ENCODE results near the gene ESR1.

Gene ESR1

DNA sequence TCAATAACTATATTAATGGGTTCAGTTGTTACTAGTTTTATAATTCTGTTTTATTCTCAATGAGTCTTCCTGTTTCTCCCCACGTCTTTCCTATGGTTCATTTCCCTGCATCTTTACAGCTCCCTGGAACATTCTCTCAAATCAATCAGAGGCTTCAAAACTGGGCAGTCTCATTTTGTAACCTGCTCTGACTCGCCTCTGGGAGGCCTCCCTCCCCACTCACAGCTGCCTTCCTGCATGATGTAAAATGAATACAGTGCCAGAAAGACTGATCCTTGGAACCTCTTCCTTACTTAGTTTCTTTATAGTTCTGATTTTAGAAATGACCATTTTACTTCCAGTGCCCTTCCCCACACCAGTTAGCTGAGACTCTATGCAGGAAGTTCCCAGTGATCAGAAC is 103.9 kb downstream of the ESR1 start:
- H3K9ac ChIP-seq (ENCODE audit: low read length), result no peak overlapping the region
- no peak overlapping the region for H3K27ac ChIP-seq (ENCODE audit: low read depth, low read length)
- H3K27me3 ChIP-seq (ENCODE audit: control insufficient read depth, insufficient read depth, low read length), result no peaks in the 10 kb centered on the region
- H3K4me1 ChIP-seq (ENCODE audit: control insufficient read depth, insufficient read depth, low read length), result no peaks in the 10 kb centered on the region
- no peak overlapping the region for H3K4me3 ChIP-seq (ENCODE audit: low read length)
- no peaks in the 10 kb centered on the region for H3K36me3 ChIP-seq (ENCODE audit: control insufficient read depth, insufficient read depth, low read length)

DNA sequence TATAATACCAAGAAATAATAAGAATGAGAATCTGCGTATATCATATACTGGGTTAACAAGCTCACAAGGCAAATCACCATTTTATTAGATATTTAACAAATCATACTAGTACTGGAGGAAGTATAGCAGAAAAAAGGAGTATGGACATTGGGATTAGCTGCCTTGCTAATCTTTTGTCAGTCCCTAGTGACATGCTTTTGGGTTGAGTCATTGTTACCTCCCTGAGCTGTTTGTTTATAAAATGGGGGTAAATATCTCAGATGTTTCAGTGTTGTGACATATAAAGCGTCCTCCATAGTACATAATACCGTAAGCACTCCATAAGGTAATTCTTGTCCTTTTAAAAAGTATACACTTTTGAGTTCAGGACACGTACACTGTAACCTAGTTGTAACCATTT is 107.0 kb downstream of the ESR1 start:
- Histone ChIP-seq H3K9ac (ENCODE audit: low read length) (no peak overlapping the region), H3K4me3 (ENCODE audit: low read length) (no peak overlapping the region), H3K27ac (ENCODE audit: low read depth, low read length) (no peak overlapping the region), H3K4me1 (ENCODE audit: control insufficient read depth, insufficient read depth, low read length) (no peaks in the 10 kb centered on the region), H3K36me3 (ENCODE audit: control insufficient read depth, insufficient read depth, low read length) (no peaks in the 10 kb centered on the region), H3K27me3 (ENCODE audit: control insufficient read depth, insufficient read depth, low read length) (no peaks in the 10 kb centered on the region)

DNA sequence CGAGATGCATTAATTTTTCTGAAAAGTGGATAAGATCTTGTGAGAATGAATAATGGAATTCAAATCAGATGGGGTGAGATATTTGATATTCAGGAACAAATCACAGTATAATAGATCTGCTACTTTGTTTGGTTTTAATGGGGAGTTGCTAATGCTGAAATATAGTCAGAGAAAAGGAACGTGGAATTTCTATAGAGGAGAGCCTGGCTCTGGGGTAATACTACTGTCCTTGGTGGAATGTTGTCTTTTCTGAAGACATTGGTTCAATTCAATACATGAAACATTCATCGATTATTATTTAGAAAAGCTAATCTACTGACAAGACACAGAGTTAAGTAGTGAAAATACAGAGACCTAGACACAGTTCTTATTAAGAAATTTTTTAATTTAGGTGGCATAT is 108.6 kb downstream of the ESR1 start:
- H3K27ac ChIP-seq (ENCODE audit: low read depth, low read length), result no peak overlapping the region
- no peaks in the 10 kb centered on the region for H3K36me3 ChIP-seq (ENCODE audit: control insufficient read depth, insufficient read depth, low read length)
- H3K4me1 ChIP-seq (ENCODE audit: control insufficient read depth, insufficient read depth, low read length), result no peaks in the 10 kb centered on the region
- H3K4me3 ChIP-seq (ENCODE audit: low read length), result no peak overlapping the region
- no peaks in the 10 kb centered on the region for H3K27me3 ChIP-seq (ENCODE audit: control insufficient read depth, insufficient read depth, low read length)
- no peak overlapping the region for H3K9ac ChIP-seq (ENCODE audit: low read length)

DNA sequence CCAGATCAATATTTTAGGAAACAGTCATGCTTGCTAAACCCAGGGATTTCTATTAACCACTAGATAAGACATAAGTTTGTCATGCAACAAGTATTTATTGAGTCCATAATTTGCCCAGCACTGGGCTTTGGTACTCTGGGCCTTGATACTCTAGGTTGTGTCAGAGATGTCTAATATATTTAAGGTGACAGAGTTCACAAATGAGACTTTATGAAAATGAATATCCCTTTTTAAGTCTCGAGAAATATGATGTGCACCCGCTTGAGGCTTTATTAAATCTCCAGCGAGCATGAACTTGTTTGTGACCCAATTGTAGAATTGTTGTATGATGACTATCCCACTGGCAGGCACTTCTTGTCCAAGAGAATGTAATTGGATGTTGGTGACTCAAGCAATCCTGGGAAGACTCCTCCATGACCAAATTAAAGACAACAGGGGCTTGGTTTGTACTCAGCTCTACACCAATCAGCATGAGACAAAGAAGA is 109.2 kb downstream of the ESR1 start:
- no peak overlapping the region for H3K27ac ChIP-seq (ENCODE audit: low read depth, low read length)
- no peaks in the 10 kb centered on the region for H3K4me1 ChIP-seq (ENCODE audit: control insufficient read depth, insufficient read depth, low read length)
- H3K27me3 ChIP-seq (ENCODE audit: control insufficient read depth, insufficient read depth, low read length), result no peaks in the 10 kb centered on the region
- H3K9ac ChIP-seq (ENCODE audit: low read length), result no peak overlapping the region
- H3K4me3 ChIP-seq (ENCODE audit: low read length), result no peak overlapping the region
- no peaks in the 10 kb centered on the region for H3K36me3 ChIP-seq (ENCODE audit: control insufficient read depth, insufficient read depth, low read length)

DNA sequence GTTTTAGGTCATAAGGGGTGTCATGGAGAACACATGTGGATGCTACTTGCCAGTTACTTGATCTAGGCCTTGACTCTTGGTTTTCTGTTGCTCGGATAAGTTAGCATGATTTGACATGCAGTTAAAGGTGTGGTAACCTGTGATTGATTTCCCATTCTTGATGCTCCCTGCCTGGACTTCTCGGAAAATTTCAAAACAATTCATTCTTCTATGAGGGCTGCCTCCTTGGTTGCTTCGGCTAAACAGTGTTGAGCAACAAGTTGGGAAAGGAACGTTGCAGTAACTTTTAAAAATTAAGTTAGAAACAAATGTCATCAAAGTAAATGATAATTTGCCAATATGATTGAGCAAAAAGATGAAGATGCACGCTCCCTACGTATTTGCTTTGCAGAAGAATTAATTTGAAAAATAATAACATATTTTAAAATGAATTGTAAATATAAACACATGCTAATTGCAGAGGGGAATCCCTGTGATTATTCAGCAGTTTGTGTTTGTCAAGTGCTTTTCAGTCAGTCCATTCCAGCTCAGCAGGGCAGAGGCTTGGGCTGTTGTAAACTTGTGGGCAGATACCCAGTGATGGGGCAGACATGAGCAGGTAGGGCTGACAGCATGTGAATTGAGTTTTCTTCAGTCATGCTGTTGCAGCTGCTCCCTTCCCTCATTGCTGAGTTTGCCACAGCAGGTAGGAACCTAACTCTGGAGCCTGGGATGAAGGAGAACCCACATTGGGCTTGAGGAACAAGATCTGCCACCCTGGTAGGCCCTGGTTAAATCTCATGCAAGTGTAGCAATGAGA is 110.2 kb downstream of the ESR1 start:
- H3K4me1 ChIP-seq (ENCODE audit: control insufficient read depth, insufficient read depth, low read length), result no peaks in the 10 kb centered on the region
- H3K9ac ChIP-seq (ENCODE audit: low read length), result no peak overlapping the region
- H3K4me3 ChIP-seq (ENCODE audit: low read length), result no peak overlapping the region
- no peaks in the 10 kb centered on the region for H3K27me3 ChIP-seq (ENCODE audit: control insufficient read depth, insufficient read depth, low read length)
- H3K36me3 ChIP-seq (ENCODE audit: control insufficient read depth, insufficient read depth, low read length), result no peaks in the 10 kb centered on the region
- H3K27ac ChIP-seq (ENCODE audit: low read depth, low read length), result no peak overlapping the region

DNA sequence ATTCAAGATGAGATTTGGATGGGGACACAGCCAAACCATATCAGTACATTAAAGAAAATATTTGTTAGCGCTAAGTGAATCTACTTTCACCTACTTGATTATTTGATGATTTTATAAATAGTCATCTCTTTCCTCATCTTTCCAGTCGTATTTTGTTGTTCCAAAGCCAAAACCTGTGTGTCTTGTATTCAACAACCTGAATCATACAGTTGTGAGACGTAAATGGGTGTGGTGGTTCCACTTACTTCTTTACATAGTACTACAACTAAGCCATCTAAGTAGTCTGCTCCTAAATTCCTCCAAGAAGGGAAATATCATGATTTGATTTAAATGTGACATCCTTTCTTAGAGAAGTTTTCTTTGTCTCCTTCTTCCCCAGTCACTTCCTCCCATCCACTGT is 132.8 kb downstream of the ESR1 start:
- H3K9ac ChIP-seq (ENCODE audit: low read length), result no peak overlapping the region
- no peaks in the 10 kb centered on the region for H3K36me3 ChIP-seq (ENCODE audit: control insufficient read depth, insufficient read depth, low read length)
- H3K4me3 ChIP-seq (ENCODE audit: low read length), result no peak overlapping the region
- H3K27me3 ChIP-seq (ENCODE audit: control insufficient read depth, insufficient read depth, low read length), result no peaks in the 10 kb centered on the region
- H3K27ac ChIP-seq (ENCODE audit: low read depth, low read length), result no peak overlapping the region
- H3K4me1 ChIP-seq (ENCODE audit: control insufficient read depth, insufficient read depth, low read length), result no peaks in the 10 kb centered on the region

DNA sequence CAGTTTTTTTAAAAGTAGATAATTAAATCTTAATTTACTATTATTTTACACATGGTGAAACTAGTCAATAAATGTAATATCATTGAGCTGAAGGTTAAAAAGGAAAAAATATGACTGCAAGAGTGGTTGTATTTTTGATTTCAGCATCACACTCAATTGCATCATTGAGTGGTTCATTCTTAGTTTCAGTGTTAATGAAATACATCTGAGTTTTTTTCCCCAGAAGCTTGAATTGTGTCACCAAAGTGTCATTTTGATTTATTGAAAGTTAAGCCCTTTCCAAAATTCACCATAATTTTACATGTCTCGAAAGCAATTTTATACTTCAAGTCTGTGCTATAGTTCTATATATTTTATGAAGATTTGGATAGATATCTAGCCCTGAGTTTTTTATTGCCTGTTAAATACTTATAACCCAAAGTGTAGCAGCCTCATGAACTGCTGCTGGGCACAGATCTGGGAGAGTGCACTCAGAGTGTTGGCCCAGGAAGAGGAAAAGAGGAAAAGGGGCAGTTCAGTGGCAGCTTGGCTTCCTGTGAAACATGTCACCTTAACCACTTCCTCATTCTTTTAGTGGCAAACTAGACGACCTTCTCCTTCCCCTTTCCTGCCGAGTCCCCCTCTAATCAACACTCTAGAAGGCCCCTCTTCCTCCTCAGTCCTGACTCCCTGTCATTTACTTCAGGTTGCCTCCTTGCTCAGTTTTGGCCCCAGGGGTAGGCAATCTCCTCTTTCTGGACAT is 140.7 kb downstream of the ESR1 start:
- Histone ChIP-seq H3K27ac (ENCODE audit: low read depth, low read length) (no peak overlapping the region), H3K27me3 (ENCODE audit: control insufficient read depth, insufficient read depth, low read length) (no peaks in the 10 kb centered on the region), H3K4me1 (ENCODE audit: control insufficient read depth, insufficient read depth, low read length) (no peaks in the 10 kb centered on the region), H3K36me3 (ENCODE audit: control insufficient read depth, insufficient read depth, low read length) (no peaks in the 10 kb centered on the region), H3K4me3 (ENCODE audit: low read length) (no peak overlapping the region), H3K9ac (ENCODE audit: low read length) (no peak overlapping the region)

DNA sequence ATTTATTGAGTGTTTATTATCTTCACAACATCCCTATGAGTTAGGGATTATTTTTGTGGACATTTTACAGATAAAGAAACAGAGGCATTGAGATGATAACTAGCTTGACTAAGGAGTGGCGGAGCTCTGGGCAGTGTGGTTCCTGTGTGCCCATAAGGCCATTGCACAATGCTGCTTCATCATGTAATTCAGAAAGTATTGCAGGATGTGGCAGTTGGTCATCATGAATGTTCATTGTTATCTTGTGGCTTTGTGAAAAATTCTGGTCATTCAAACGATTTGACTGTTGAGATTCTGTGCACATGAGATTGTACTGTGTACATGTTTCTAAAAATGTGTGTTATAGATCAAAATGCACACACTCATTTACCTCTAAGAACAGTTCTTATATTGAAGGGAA is 150.8 kb downstream of the ESR1 start:
- Histone ChIP-seq H3K4me3 (ENCODE audit: low read length) (no peak overlapping the region), H3K36me3 (ENCODE audit: control insufficient read depth, insufficient read depth, low read length) (no peaks in the 10 kb centered on the region), H3K4me1 (ENCODE audit: control insufficient read depth, insufficient read depth, low read length) (no peaks in the 10 kb centered on the region), H3K27me3 (ENCODE audit: control insufficient read depth, insufficient read depth, low read length) (no peaks in the 10 kb centered on the region), H3K9ac (ENCODE audit: low read length) (no peak overlapping the region), H3K27ac (ENCODE audit: low read depth, low read length) (no peak overlapping the region)

DNA sequence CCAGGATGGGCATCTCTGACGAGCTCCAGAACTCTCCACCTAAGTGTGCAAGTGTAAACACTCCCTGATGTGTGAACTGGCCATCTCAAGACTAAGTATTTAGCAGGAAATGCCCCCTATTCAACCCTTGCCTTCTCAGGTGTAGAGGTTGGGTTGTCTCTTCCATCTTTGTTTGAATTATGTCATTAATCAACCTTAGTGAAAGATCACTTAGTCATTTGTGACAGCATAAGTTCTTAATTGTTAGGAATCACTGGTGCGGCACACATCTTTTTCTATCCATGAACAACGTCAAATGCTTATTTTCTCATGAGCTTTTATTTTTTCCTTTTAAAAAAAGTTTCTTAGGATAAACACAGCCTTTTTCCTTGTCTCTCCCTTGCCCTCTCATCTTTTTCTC is 151.6 kb downstream of the ESR1 start:
- Histone ChIP-seq H3K36me3 (ENCODE audit: control insufficient read depth, insufficient read depth, low read length) (no peaks in the 10 kb centered on the region), H3K4me1 (ENCODE audit: control insufficient read depth, insufficient read depth, low read length) (no peaks in the 10 kb centered on the region), H3K9ac (ENCODE audit: low read length) (no peak overlapping the region), H3K27ac (ENCODE audit: low read depth, low read length) (no peak overlapping the region), H3K27me3 (ENCODE audit: control insufficient read depth, insufficient read depth, low read length) (no peaks in the 10 kb centered on the region), H3K4me3 (ENCODE audit: low read length) (no peak overlapping the region)

DNA sequence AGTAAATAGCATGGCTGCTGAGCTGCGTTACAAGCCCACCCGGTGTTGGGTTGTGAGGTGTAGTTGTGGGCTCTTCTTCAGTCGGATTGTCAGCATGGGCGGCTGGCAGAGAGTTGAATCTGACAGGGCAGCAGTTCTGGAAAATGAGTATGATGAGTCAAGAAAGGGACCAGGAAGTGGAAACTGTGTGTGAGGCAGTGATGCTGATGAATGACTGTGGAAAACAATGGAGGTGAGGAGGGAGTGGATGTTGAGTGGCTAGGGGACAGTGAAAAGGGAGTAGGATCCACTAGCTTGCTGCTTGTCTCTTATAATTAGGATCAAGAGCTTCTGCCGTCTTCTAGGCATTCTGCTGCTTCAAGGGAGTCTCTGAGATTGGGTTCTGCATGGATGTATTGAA is 154.3 kb downstream of the ESR1 start:
- no peak overlapping the region for H3K27ac ChIP-seq (ENCODE audit: low read depth, low read length)
- no peak overlapping the region for H3K9ac ChIP-seq (ENCODE audit: low read length)
- H3K27me3 ChIP-seq (ENCODE audit: control insufficient read depth, insufficient read depth, low read length), result no peaks in the 10 kb centered on the region
- H3K4me1 ChIP-seq (ENCODE audit: control insufficient read depth, insufficient read depth, low read length), result no peaks in the 10 kb centered on the region
- no peak overlapping the region for H3K4me3 ChIP-seq (ENCODE audit: low read length)
- H3K36me3 ChIP-seq (ENCODE audit: control insufficient read depth, insufficient read depth, low read length), result no peaks in the 10 kb centered on the region

DNA sequence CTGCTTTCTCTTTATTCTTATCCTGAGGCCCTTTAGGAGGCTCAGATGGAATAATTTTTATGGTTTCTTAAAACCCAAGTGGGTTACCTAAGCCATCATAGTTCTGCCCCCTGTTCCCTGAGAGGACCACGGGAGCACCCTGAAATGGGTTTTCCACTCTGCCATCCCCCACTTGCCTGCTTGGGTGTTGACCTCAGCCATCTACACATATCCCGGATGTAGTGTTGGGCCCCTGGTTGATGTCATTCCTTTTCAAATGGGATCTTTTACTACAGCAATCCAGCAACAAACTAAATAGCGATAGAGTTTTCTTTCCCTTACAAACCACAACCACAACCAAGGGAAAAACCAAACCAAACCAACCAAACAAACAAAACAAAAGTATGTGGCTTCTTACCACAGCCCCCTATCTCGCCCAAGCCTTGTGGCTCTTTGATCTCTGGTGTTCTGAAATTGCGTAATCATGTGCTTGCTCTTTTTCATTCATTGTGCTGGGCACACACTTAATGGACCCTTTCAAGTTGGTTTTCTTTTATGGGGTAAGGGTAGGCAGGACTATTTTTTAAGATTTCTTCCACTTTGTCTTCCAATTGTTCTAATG is 154.9 kb downstream of the ESR1 start:
- no peak overlapping the region for H3K4me3 ChIP-seq (ENCODE audit: low read length)
- H3K27me3 ChIP-seq (ENCODE audit: control insufficient read depth, insufficient read depth, low read length), result no peaks in the 10 kb centered on the region
- no peak overlapping the region for H3K9ac ChIP-seq (ENCODE audit: low read length)
- no peak overlapping the region for H3K27ac ChIP-seq (ENCODE audit: low read depth, low read length)
- no peaks in the 10 kb centered on the region for H3K4me1 ChIP-seq (ENCODE audit: control insufficient read depth, insufficient read depth, low read length)
- no peaks in the 10 kb centered on the region for H3K36me3 ChIP-seq (ENCODE audit: control insufficient read depth, insufficient read depth, low read length)

DNA sequence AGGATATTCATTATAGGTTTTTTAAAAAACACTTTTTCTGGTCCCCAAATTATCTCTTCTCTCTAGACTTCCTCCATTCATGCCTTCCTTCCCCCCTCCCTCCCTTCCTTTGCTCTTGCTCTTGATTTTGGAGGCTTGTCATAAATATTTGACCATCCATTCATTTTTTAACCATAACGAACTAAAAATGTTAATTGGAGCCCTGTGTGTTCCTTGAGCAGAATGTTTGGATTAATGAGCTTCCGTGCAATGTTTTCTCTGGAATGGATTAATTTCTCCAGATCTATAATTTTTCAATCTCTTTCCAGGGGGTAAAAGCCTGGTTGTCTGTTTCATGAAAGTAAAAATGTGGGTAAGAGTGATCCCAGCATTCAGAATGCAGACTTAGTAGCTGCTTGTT is 155.5 kb downstream of the ESR1 start:
- no peaks in the 10 kb centered on the region for H3K4me1 ChIP-seq (ENCODE audit: control insufficient read depth, insufficient read depth, low read length)
- no peaks in the 10 kb centered on the region for H3K36me3 ChIP-seq (ENCODE audit: control insufficient read depth, insufficient read depth, low read length)
- no peak overlapping the region for H3K9ac ChIP-seq (ENCODE audit: low read length)
- no peak overlapping the region for H3K4me3 ChIP-seq (ENCODE audit: low read length)
- no peak overlapping the region for H3K27ac ChIP-seq (ENCODE audit: low read depth, low read length)
- no peaks in the 10 kb centered on the region for H3K27me3 ChIP-seq (ENCODE audit: control insufficient read depth, insufficient read depth, low read length)
